ENCODE data around the gene STX10. TPM values are rescaled to one million over a fixed set of nuclear protein-coding genes. Genes with fewer than 3 reads are reported as not detected.

STX10 gene
- total RNA-seq, 8 experiments from 2014 or later: 23.4 to 57.5 (median 34.1) TPM

DNA sequence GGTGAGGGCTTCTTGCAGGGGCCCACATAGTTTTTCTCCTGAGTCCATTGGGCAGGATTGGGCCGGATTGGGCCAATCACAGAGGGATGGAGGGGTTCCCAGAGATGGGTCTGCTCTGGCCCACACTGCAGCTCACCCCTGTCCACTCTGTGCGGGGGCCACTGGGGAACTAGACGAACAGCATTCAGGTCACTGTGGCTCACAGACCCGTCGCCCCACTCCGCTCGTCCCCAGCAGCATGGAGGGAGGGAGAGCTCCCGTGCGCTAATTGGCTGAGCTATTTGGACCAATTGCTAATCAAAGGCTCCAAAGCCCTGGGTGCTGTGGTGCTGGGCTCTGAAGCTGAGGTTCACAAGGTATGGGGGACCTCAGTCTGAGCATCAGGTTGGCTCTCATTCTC, 20.8 kb downstream of the STX10 start:
- ATAC-seq (replicated peaks in 6 of 8): peak in 1 of 8 experiments; percentile 15

DNA sequence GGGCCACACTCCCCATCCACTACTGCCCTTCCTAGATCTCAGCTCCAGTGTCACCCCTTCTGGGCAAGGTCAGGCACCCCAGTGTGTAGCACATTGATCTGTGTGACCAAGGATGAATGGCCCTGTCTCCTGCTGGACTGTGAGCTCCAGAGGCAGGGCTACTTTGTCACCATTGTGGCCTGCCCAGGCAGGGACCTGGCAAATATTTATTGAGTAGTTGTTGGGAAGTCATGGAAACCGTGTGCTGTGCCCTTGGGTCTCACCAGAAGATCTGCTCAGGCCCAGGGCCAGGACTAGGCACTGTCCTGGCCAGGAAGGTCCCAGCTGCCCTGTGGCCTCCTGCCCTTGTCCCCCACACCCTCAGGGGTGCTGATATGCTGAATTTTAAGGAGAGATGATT, 21.6 kb downstream of the STX10 start:
- 100% methylated on average over 1 of the region's 1 CpG; no CpG with 5 or more reads in 9 of the 10 experiments for WGBS, 10 experiments
- H3K4me1 ChIP-seq (replicated peaks in 1 of 2): no peaks in the 10 kb centered on the region
- H3K4me3 ChIP-seq: no peak overlapping the region
- in situ Hi-C loops (cut with MboI; ENCODE audit: low pct_unique_long_range_greater_than_20kb in 2 of 9, low sequenced_read_pairs in 9 of 9, unreplicated experiment in 9 of 9): no loop called here
- peak in 6 of 8 experiments; percentile 7 to 79 (median 18) for ATAC-seq (replicated peaks in 6 of 8)
- no peak overlapping the region for H3K27ac ChIP-seq

More for the DNA sequence above, 20.8 kb downstream of the STX10 start:
- Histone ChIP-seq H3K27ac (no peak overlapping the region), H3K4me3 (no peak overlapping the region), H3K4me1 (replicated peaks in 1 of 2) (no peaks in the 10 kb centered on the region)
- in situ Hi-C loops (cut with MboI; ENCODE audit: low pct_unique_long_range_greater_than_20kb in 2 of 9, low sequenced_read_pairs in 9 of 9, unreplicated experiment in 9 of 9): no loop called here
- WGBS, 10 experiments: 93 to 100% methylated on average over 2 to 3 of the region's 9 CpGs; no CpG with 5 or more reads in 8 of the 10 experiments

- 74 to 100% (median 94%) methylated on average over 1 to 3 of the region's 6 CpGs; no CpG with 5 or more reads in 3 of the 10 experiments for WGBS, 10 experiments
- in situ Hi-C loops (cut with MboI; ENCODE audit: low pct_unique_long_range_greater_than_20kb in 2 of 9, low sequenced_read_pairs in 9 of 9, unreplicated experiment in 9 of 9): no loop called here
- no peak for ATAC-seq (replicated peaks in 6 of 8)
- Histone ChIP-seq H3K4me1 (replicated peaks in 1 of 2) (no peaks in the 10 kb centered on the region), H3K27ac (no peak overlapping the region), H3K4me3 (no peak overlapping the region)
Measured at GRCh38 chr19:13127811-13128575, 22.2 kb downstream of the STX10 start.

- WGBS, 10 experiments: 62 to 100% (median 100%) methylated on average over 1 to 7 of the region's 9 CpGs; no CpG with 5 or more reads in 4 of the 10 experiments
- H3K27ac ChIP-seq: no peak overlapping the region
- no peak overlapping the region for H3K4me3 ChIP-seq
- in situ Hi-C loops (cut with MboI; ENCODE audit: low pct_unique_long_range_greater_than_20kb in 2 of 9, low sequenced_read_pairs in 9 of 9, unreplicated experiment in 9 of 9): no loop called here
- no peaks in the 10 kb centered on the region for H3K4me1 ChIP-seq (replicated peaks in 1 of 2)
- ATAC-seq (replicated peaks in 6 of 8): no peak
Measured at GRCh38 chr19:13127051-13127450, 23.1 kb downstream of the STX10 start.

GRCh38 chr19:13122980-13123957, 26.9 kb downstream of the STX10 start:
- Histone ChIP-seq H3K4me1 (replicated peaks in 1 of 2) (peaks cover 10 to 11% of the 10 kb centered on the region in 2 donors), H3K27ac (no peak overlapping the region), H3K4me3 (no peak overlapping the region)
- in situ Hi-C loops (cut with MboI; ENCODE audit: low pct_unique_long_range_greater_than_20kb in 2 of 9, low sequenced_read_pairs in 9 of 9, unreplicated experiment in 9 of 9): no loop called here
- WGBS, 10 experiments: 75 to 100% (median 94%) methylated on average over 1 to 14 of the region's 20 CpGs; no CpG with 5 or more reads in 2 of the 10 experiments
- ATAC-seq (replicated peaks in 6 of 8): no peak

DNA sequence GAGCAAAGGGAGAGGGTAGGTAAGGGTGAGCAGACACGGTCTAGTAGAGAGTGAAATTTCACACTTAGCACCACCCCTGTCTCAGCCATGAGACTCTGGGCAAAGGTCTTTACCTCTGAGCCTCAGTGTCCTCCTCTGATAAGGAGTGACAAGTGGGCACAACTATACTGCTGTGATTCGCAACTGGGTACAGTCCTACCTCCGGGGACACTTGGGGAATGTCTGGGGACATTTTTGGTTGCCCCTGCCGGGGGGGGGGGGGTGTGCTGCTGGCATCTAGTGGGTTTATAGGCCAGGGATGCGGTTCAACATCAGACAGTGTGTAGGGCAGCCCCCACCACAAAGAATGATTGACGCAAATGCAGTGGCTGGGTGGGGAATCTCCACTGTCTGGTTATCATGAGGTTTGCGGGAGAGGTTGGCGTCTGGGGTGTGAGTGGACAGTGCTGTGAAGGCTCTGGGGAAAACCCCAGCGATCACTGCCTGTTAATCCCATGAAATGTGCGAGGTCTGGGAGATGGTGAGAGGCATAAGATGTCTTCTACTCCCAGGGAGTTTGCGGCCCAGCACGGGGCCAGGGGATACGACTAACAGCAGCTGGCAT, 27.8 kb downstream of the STX10 start:
- in situ Hi-C loops (cut with MboI; ENCODE audit: low pct_unique_long_range_greater_than_20kb in 2 of 9, low sequenced_read_pairs in 9 of 9, unreplicated experiment in 9 of 9): no loop called here
- Histone ChIP-seq H3K4me1 (replicated peaks in 1 of 2) (peaks cover 10 to 11% of the 10 kb centered on the region in 2 donors), H3K4me3 (no peak overlapping the region), H3K27ac (no peak overlapping the region)
- ATAC-seq (replicated peaks in 6 of 8): no peak
- 50 to 100% (median 96%) methylated on average over 1 to 5 of the region's 13 CpGs; no CpG with 5 or more reads in 2 of the 10 experiments for WGBS, 10 experiments

DNA sequence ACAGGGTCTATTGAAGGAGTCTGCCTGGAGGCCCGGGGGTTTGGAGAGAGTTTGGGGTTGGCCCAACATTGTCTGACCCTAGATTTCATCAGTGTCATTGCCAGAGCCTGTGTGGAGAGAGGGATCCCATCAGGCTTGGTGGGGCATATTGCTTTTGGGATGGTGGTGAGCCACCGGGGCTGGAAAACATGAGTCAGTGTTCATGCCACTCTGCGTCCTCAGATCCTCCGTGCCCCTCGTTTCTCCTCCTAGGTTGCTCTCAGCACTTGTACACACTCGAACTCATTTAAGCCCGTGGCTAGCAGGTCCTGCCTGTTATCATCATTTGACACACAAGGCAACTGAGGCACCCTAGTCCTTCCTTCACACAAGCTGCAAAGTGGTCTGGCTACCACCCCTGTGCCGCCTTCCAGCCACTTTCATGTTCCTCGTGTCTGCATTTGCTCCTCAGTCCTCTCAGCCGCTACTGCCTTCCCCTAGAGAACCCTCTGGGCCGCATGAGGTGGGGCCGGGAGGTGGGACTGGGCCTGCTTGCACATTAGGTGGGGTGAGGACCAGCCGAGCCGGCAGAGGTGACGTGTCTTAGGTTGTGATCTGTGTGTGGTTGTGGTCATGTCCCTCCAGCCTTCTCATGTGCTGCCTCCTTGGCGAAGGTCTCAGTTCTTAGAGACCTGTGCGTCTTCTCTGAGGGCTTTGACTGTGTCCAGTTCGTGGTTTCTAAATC, 28.5 kb downstream of the STX10 start:
- no peak for ATAC-seq (replicated peaks in 6 of 8)
- WGBS, 10 experiments: 33 to 100% (median 70%) methylated on average over 1 to 4 of the region's 18 CpGs; no CpG with 5 or more reads in 4 of the 10 experiments
- Histone ChIP-seq H3K4me1 (replicated peaks in 1 of 2) (peaks cover 10 to 11% of the 10 kb centered on the region in 2 donors), H3K27ac (no peak overlapping the region), H3K4me3 (no peak overlapping the region)
- in situ Hi-C loops (cut with MboI; ENCODE audit: low pct_unique_long_range_greater_than_20kb in 2 of 9, low sequenced_read_pairs in 9 of 9, unreplicated experiment in 9 of 9): no loop called here

- Histone ChIP-seq H3K4me3 (no peak overlapping the region), H3K27ac (no peak overlapping the region), H3K4me1 (replicated peaks in 1 of 2) (peaks cover 10 to 11% of the 10 kb centered on the region in 2 donors)
- 28 to 75% (median 61%) methylated on average over 1 to 8 of the region's 10 CpGs; no CpG with 5 or more reads in 3 of the 10 experiments for WGBS, 10 experiments
- peak in 2 of 8 experiments; percentile 5 to 6 for ATAC-seq (replicated peaks in 6 of 8)
- in situ Hi-C loops (cut with MboI; ENCODE audit: low pct_unique_long_range_greater_than_20kb in 2 of 9, low sequenced_read_pairs in 9 of 9, unreplicated experiment in 9 of 9): no loop called here
Measured at GRCh38 chr19:13120817-13121216, 29.4 kb downstream of the STX10 start.

GRCh38 chr19:13120031-13120430, 30.1 kb downstream of the STX10 start:
- H3K4me1 ChIP-seq (replicated peaks in 1 of 2): peaks cover 14 to 15% of the 10 kb centered on the region in 2 donors
- in situ Hi-C loops (cut with MboI; ENCODE audit: low pct_unique_long_range_greater_than_20kb in 2 of 9, low sequenced_read_pairs in 9 of 9, unreplicated experiment in 9 of 9): no loop called here
- whole genome bisulfite sequencing, 10 experiments: 33 to 84% (median 78%) methylated on average over 1 to 6 of the region's 9 CpGs; no CpG with 5 or more reads in 5 of the 10 experiments
- H3K27ac ChIP-seq: no peak overlapping the region
- no peak for ATAC-seq (replicated peaks in 6 of 8)
- no peak overlapping the region for H3K4me3 ChIP-seq

GRCh38 chr19:13119627-13120026, 30.5 kb downstream of the STX10 start:
- 66 to 100% (median 85%) methylated on average over 1 to 6 of the region's 8 CpGs; no CpG with 5 or more reads in 6 of the 10 experiments for WGBS, 10 experiments
- in situ Hi-C loops (cut with MboI; ENCODE audit: low pct_unique_long_range_greater_than_20kb in 2 of 9, low sequenced_read_pairs in 9 of 9, unreplicated experiment in 9 of 9): no loop called here
- Histone ChIP-seq H3K27ac (no peak overlapping the region), H3K4me1 (replicated peaks in 1 of 2) (peaks cover 14 to 15% of the 10 kb centered on the region in 2 donors), H3K4me3 (peak overlapping the region in 2 of 5 donors; percentile 69 to 91)
- no peak for ATAC-seq (replicated peaks in 6 of 8)

- ATAC-seq (replicated peaks in 6 of 8): peak; percentile 6 to 52 (median 44)
- peak overlapping the region; percentile 83 to 85 for H3K27ac ChIP-seq
- peaks cover 14 to 15% of the 10 kb centered on the region in 2 donors for H3K4me1 ChIP-seq (replicated peaks in 1 of 2)
- peak overlapping the region; percentile 69 to 100 (median 94) for H3K4me3 ChIP-seq
- in situ Hi-C loops (cut with MboI; ENCODE audit: low pct_unique_long_range_greater_than_20kb in 2 of 9, low sequenced_read_pairs in 9 of 9, unreplicated experiment in 9 of 9): no loop called here
- no CpG with 5 or more reads among the region's 57 CpGs for WGBS, 10 experiments
Measured at GRCh38 chr19:13118424-13119193, 31.6 kb downstream of the STX10 start.
